HepG2 (cell line): ENCODE results near the gene ZNF608.

ENCODE experiments used
- ARNT ChIP-seq: fragments of 450-650 bp; IDR thresholded peaks from 2 replicates; pipeline ENCODE4 v1.6.1; 2017
- CREB1 ChIP-seq, 2 experiments: fragments of 450-650 bp in 1 of 2; IDR thresholded peaks; 2 replicates each; pipeline ENCODE4 v1.6.1; 2016 to 2017; ENCODE audit warnings: control low read depth in 1 of 2, mild to moderate bottlenecking in 1 of 2, missing compliant biosample characterization in 1 of 2, missing genetic modification characterization in 1 of 2
- CTCF ChIP-seq: sonication (generic); formaldehyde crosslinking; IDR thresholded peaks from 2 replicates; pipeline ENCODE4 v1.5.0; 2020; ENCODE audit warnings: mild to moderate bottlenecking, missing genetic modification reagents, moderate library complexity
- HIVEP1 ChIP-seq: sonication (generic); formaldehyde crosslinking; IDR thresholded peaks from 2 replicates; pipeline ENCODE4 v1.4.0; 2020; ENCODE audit warnings: mild to moderate bottlenecking, missing genetic modification reagents
- JUNB ChIP-seq: sonication (generic); formaldehyde crosslinking; IDR thresholded peaks from 2 replicates; pipeline ENCODE4 v1.8.0; 2022; ENCODE audit warnings: missing genetic modification reagents, mild to moderate bottlenecking, borderline replicate concordance
- NR2C2 ChIP-seq: sonication (generic); formaldehyde crosslinking; IDR thresholded peaks from 2 replicates; pipeline ENCODE4 v1.4.0; 2020; ENCODE audit warnings: missing genetic modification reagents, mild to moderate bottlenecking, moderate library complexity, borderline replicate concordance
- ZBTB1 ChIP-seq: sonication (generic); formaldehyde crosslinking; IDR thresholded peaks from 2 replicates; pipeline ENCODE4 v1.4.0; 2020; ENCODE audit warnings: missing genetic modification reagents, borderline replicate concordance
- ZNF12 ChIP-seq: sonication (generic); formaldehyde crosslinking; IDR thresholded peaks from 2 replicates; pipeline ENCODE4 v1.5.0; 2020; ENCODE audit warnings: missing genetic modification reagents
- ZNF121 ChIP-seq: sonication (generic); formaldehyde crosslinking; IDR thresholded peaks from 2 replicates; pipeline ENCODE4 v1.5.0; 2020; ENCODE audit warnings: mild to moderate bottlenecking, missing genetic modification reagents
- ZSCAN30 ChIP-seq: sonication (generic); formaldehyde crosslinking; IDR thresholded peaks from 2 replicates; pipeline ENCODE4 v1.5.0; 2020; ENCODE audit warnings: mild to moderate bottlenecking, missing genetic modification reagents
- TF ChIP-seq, protein P1 (sequence below): sonication (generic); formaldehyde crosslinking; IDR thresholded peaks from 2 replicates; pipeline ENCODE4 v1.4.0; 2020; ENCODE audit warnings: mild to moderate bottlenecking, missing genetic modification reagents

DNA sequence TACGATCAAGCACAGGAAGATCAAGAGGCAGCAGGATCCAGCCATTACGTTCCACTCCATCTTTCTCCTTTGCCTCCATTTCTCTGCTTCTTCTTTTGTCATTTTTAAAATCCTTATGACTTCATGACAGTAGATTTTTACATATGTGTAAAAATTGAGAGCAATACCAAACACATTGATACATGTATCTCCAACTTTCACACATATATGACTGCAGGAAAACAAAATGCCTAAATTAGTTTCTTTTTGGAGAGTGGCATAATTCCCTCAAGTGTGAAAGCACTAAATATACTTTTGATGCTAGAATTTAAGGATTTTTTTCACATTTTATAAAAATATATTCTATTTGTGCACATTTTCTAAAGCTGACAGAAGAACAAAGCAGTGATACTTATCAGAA, 8.6 kb upstream of the ZNF608 start:
- no peak for TF ChIP-seq CTCF (CRISPR knock-in tag)
- no peak for TF ChIP-seq ARNT
- no peak for TF ChIP-seq ZNF121 (CRISPR knock-in tag)
- no peak for TF ChIP-seq ZNF12 (CRISPR knock-in tag)
- TF ChIP-seq ZSCAN30 (CRISPR knock-in tag), result no peak
- TF ChIP-seq ZBTB1 (CRISPR knock-in tag), result no peak
- no peak for TF ChIP-seq JUNB
- TF ChIP-seq HIVEP1 (CRISPR knock-in tag), result no peak
- no peak for TF ChIP-seq NR2C2
- no peak for TF ChIP-seq CREB1 (IDR thresholded peaks at IDR 0.05)
- TF ChIP-seq CREB1 (CRISPR knock-in tag; IDR thresholded peaks at IDR 0.05), result no peak
- TF ChIP-seq, protein P1, sequence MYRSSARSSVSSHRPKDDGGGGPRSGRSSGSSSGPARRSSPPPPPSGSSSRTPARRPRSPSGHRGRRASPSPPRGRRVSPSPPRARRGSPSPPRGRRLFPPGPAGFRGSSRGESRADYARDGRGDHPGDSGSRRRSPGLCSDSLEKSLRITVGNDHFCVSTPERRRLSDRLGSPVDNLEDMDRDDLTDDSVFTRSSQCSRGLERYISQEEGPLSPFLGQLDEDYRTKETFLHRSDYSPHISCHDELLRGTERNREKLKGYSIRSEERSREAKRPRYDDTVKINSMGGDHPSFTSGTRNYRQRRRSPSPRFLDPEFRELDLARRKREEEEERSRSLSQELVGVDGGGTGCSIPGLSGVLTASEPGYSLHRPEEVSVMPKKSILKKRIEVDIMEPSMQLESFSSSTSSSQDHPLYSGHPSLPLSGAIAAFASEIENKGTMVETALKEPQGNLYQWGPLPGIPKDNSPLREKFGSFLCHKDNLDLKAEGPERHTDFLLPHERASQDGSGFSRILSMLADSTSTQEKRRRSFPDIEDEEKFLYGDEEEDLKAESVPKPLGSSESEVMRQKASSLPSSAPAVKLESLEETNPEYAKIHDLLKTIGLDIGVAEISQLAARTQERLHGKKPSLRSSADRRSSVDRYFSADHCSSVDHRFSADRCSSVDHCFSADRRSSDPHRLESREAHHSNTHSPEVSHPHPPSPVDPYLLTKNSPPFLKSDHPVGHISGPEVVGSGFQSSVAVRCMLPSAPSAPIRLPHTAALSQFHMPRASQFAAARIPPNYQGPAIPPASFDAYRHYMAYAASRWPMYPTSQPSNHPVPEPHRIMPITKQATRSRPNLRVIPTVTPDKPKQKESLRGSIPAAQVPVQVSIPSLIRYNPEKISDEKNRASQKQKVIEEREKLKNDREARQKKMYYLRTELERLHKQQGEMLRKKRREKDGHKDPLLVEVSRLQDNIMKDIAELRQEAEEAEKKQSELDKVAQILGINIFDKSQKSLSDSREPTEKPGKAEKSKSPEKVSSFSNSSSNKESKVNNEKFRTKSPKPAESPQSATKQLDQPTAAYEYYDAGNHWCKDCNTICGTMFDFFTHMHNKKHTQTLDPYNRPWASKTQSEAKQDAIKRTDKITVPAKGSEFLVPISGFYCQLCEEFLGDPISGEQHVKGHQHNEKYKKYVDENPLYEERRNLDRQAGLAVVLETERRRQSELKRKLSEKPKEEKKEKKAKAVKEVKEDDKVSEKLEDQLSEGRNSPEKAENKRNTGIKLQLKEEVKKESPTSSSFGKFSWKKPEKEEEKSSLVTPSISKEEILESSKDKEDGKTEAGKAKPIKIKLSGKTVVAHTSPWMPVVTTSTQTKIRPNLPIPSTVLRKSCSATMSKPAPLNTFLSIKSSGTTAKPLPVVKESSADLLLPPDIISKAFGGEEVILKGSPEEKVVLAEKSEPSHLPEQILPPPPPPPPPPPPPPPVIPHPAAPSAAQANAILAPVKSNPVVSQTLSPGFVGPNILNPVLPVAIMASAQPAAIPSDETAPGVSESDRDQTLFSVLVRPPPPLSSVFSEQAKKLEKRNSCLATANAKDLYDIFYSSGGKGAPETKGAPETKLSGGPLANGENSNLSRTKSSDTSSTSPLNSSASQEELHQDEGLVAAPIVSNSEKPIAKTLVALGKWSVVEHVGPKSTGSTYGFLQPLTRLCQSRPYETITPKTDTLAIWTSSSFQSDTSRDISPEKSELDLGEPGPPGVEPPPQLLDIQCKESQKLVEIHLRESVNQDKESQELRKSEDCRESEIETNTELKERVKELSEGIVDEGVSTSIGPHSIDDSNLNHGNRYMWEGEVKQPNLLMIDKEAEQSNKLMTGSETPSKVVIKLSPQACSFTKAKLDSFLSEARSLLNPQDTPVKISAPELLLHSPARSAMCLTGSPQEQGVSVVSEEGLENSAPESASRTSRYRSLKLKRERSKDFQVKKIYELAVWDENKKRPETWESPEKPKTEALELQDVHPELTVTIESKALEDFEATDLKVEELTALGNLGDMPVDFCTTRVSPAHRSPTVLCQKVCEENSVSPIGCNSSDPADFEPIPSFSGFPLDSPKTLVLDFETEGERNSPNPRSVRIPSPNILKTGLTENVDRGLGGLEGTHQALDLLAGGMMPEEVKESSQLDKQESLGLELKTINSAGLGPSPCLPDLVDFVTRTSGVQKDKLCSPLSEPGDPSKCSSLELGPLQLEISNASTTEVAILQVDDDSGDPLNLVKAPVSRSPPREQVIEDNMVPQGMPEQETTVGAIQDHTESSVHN (CRISPR knock-in tag), result no peak
